RWPE2 (cell line): ENCODE measurements around the gene CD200.

Experiments
- ATAC-seq: fragments of 200-7000 bp; cut with Tn5 transposase; 3 replicates; pipeline ENCODE4 v1.9.1; 2021; ENCODE audit warnings: low read depth
- DNase-seq: peaks from one replicate; pipeline ENCODE4 v3.0.0-alpha.2; 2020; ENCODE audit warnings: low spot score
- H3K27ac ChIP-seq: fragments of 450-650 bp; 2 replicates; pipeline ENCODE4 v1.5.1; 2017; ENCODE audit warnings: mild to moderate bottlenecking; ENCODE audit not compliant: poor library complexity, severe bottlenecking
- H3K27me3 ChIP-seq: fragments of 250-450 bp; sonication (Bioruptor Pico); 2 replicates; pipeline ENCODE4 v1.5.1; 2021; ENCODE audit warnings: mild to moderate bottlenecking, moderate library complexity; ENCODE audit not compliant: insufficient read depth, poor library complexity, severe bottlenecking
- H3K36me3 ChIP-seq: fragments of 250-450 bp; sonication (Bioruptor Pico); 2 replicates; pipeline ENCODE4 v1.5.1; 2020; ENCODE audit warnings: low read depth, mild to moderate bottlenecking, moderate library complexity
- H3K4me1 ChIP-seq: fragments of 250-450 bp; sonication (Bioruptor Pico); 2 replicates; pipeline ENCODE4 v1.5.1; 2021; ENCODE audit warnings: mild to moderate bottlenecking, moderate library complexity; ENCODE audit not compliant: insufficient read depth, poor library complexity, severe bottlenecking
- H3K4me3 ChIP-seq: fragments of 250-450 bp; sonication (Bioruptor Pico); 2 replicates; pipeline ENCODE4 v1.5.1; 2021; ENCODE audit warnings: mild to moderate bottlenecking, moderate library complexity; ENCODE audit not compliant: severe bottlenecking
- H3K9me3 ChIP-seq: fragments of 250-450 bp; sonication (Bioruptor Pico); 2 replicates; pipeline ENCODE4 v1.5.1; 2021; ENCODE audit warnings: mild to moderate bottlenecking, moderate library complexity; ENCODE audit not compliant: severe bottlenecking
- TF ChIP-seq, protein P1 (sequence below): fragments of 450-650 bp; IDR thresholded peaks from one replicate; pipeline ENCODE4 v1.5.1; 2017; ENCODE audit warnings: mild to moderate bottlenecking, moderate library complexity; ENCODE audit not compliant: poor library complexity, severe bottlenecking

Gene CD200

DNA sequence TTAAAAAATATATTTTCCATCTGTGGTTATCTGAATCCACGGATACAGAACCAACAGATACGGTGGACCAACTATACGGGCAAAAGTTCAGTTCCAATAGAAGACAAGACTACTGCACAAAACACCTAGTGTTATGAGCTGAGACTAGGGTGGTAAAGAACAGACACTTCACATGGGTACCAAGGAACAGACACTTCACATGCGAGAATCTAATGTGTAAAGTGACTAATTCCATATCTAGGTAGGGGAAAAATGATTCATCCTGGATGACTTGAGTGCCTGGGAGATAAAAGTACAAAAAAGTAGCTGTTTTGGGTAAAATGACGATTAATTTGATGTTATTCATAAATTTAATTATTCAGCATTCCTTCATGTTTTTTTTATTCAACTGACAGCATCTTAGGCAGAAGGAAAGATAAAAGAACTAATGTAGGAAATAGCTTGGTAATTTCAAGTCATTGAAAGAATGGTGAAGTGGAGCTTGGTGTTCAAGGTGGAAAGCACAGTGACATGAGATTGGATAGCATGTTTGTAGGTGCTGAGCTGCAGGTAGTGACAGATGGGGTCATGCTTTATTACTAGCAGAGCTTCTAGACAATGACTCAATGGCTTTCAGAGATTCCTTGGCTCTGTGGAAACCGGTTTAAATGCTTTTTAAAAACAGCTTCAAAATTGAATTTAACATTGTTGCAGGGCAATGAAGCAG, 5.2 kb downstream of the CD200 start:
- H3K4me3 ChIP-seq = no peak overlapping the region
- no peaks in the 10 kb centered on the region for H3K9me3 ChIP-seq
- H3K36me3 ChIP-seq = no peaks in the 10 kb centered on the region
- ATAC-seq = no peak
- TF ChIP-seq, protein P1, sequence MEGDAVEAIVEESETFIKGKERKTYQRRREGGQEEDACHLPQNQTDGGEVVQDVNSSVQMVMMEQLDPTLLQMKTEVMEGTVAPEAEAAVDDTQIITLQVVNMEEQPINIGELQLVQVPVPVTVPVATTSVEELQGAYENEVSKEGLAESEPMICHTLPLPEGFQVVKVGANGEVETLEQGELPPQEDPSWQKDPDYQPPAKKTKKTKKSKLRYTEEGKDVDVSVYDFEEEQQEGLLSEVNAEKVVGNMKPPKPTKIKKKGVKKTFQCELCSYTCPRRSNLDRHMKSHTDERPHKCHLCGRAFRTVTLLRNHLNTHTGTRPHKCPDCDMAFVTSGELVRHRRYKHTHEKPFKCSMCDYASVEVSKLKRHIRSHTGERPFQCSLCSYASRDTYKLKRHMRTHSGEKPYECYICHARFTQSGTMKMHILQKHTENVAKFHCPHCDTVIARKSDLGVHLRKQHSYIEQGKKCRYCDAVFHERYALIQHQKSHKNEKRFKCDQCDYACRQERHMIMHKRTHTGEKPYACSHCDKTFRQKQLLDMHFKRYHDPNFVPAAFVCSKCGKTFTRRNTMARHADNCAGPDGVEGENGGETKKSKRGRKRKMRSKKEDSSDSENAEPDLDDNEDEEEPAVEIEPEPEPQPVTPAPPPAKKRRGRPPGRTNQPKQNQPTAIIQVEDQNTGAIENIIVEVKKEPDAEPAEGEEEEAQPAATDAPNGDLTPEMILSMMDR = no peak
- DNase-seq = no peak
- H3K4me1 ChIP-seq = no peaks in the 10 kb centered on the region
- no peak overlapping the region for H3K27ac ChIP-seq
- no peaks in the 10 kb centered on the region for H3K27me3 ChIP-seq

DNA sequence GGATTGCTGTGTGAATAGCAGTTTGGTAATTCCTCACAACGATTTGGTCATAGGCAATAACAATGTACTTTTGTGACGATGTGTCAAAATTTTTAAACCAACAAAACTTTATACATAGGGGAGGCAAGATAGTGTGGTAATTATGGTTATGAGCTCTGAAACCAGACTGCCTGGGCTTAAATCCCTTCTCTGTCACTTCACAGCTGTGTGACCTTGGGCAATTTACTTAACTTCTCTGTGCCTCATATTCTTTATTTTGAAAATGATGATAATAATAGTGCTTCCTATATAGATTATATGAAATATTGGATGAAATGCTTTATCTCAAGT, 5.7 kb downstream of the CD200 start:
- Histone ChIP-seq H3K4me1 (no peaks in the 10 kb centered on the region), H3K36me3 (no peaks in the 10 kb centered on the region), H3K27me3 (no peaks in the 10 kb centered on the region), H3K9me3 (no peaks in the 10 kb centered on the region), H3K27ac (no peak overlapping the region), H3K4me3 (no peak overlapping the region)
- TF ChIP-seq, protein P1 = no peak
- no peak for DNase-seq
- ATAC-seq = no peak

DNA sequence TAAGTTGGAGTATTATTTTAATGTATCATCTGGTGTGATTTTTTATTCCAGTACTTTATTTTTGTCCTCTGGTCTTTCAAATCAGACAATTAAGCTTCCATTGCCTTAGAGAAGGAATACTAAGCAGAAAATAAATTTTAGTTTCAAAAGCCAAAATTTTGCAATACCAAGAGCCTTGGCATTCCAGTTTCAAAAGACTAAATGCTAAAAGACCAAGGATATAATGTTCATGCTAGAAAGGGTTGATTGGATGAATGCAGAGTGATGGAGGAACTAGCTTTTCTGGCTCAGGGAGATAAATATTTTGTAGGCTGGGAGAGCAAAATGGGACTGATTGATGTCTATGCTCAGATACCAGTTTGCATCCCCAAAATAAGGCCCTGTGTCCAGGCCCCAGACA, 6.2 kb downstream of the CD200 start:
- DNase-seq (no peak), ATAC-seq (no peak)
- Histone ChIP-seq H3K4me1 (no peaks in the 10 kb centered on the region), H3K9me3 (no peaks in the 10 kb centered on the region), H3K27me3 (no peaks in the 10 kb centered on the region), H3K4me3 (no peak overlapping the region), H3K36me3 (no peaks in the 10 kb centered on the region), H3K27ac (no peak overlapping the region)
- TF ChIP-seq, protein P1 = no peak

DNA sequence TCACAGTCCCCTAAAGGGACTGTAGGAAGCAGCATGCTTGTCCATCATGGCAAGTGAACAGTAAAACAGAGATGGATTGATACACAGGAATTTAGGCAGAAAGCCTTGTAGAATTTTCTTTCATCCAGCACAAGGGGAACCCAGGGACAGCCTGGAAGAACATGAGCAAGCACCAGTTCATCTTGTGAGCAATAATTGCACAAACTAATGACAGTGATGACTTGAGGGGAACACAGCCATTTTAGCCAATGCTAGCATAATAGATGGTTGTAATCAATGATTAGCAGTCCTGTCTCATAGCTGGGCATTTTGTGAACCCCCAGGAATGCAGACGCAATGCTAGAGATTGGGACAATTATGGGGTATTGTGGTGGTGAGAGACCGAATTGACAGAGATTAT, 6.7 kb downstream of the CD200 start:
- Histone ChIP-seq H3K4me3 (no peak overlapping the region), H3K9me3 (no peaks in the 10 kb centered on the region), H3K27ac (no peak overlapping the region), H3K4me1 (no peaks in the 10 kb centered on the region), H3K27me3 (no peaks in the 10 kb centered on the region), H3K36me3 (no peaks in the 10 kb centered on the region)
- TF ChIP-seq, protein P1 = no peak
- ATAC-seq (no peak), DNase-seq (no peak)

DNA sequence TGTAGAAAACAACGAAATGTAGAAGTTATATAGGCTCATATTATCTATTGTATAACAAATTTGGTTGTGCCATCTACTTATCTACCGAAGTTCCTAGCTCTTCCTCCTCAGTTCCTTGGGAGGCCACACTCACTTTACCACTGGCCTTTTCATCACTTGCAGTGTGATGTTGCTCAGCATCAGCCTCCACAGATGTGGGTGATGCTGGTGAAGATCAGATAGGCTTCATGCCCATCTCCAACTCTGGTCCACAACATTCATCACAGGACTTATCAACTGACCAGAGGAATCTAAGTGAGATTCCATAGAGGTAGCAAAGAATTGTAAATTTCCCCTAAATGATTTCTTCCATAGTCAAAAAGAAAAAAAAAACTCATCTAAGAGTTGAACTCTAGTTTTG, 8.4 kb downstream of the CD200 start:
- TF ChIP-seq, protein P1 = no peak
- Histone ChIP-seq H3K9me3 (no peaks in the 10 kb centered on the region), H3K27ac (no peak overlapping the region), H3K27me3 (no peaks in the 10 kb centered on the region), H3K4me1 (no peaks in the 10 kb centered on the region), H3K36me3 (no peaks in the 10 kb centered on the region), H3K4me3 (no peak overlapping the region)
- ATAC-seq (no peak), DNase-seq (no peak)
